Measurements from ENCODE around the gene NTHL1.

DNA sequence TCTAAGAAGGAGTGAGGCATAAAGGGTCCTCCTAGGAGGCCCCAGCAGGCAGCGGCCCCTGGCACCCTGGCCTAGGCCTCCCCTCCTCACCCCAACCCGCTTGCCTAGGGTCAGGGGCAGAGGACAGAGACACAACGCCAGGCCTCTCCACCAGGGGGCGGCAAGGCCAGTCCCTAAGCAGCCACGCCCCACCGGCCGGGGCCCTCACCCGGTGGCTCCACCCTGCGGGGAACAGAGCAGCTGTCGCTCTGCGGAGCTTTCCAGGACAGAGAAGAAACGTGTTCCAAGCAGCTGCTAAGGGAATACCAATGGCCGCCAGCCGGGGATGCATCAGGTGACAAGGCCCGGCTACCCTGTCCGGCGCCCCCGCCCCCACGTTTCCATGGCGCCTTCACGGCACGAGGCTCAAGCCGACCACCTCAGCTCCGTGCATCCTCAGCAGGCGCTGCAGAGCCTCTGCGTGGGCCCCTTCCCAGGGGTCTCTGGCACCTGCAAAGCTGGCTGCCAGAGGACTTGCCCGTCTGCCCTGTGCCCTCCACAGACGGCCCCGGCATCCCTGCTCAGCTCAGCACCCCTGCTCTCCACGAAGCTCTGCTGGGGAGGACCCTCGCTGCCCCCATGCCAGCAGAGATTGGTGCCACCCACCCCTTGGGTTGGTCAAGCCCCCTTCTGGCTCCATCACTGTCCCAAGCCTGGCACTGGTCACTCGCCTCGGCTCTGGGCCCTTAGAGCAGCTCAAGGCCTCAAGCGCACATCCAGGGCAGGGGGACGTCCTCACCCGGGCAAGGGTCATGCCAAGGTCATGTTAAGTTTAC lies 43.6 kb downstream of the NTHL1 start:
- TF ChIP-seq ZNF274 (IDR thresholded peaks at IDR 0.05; ENCODE audit: borderline replicate concordance, extremely low read depth, low read length) (no peak), CHD1 (IDR thresholded peaks at IDR 0.05; ENCODE audit: low read depth, low read length) (no peak)
- TF ChIP-seq, protein P1, sequence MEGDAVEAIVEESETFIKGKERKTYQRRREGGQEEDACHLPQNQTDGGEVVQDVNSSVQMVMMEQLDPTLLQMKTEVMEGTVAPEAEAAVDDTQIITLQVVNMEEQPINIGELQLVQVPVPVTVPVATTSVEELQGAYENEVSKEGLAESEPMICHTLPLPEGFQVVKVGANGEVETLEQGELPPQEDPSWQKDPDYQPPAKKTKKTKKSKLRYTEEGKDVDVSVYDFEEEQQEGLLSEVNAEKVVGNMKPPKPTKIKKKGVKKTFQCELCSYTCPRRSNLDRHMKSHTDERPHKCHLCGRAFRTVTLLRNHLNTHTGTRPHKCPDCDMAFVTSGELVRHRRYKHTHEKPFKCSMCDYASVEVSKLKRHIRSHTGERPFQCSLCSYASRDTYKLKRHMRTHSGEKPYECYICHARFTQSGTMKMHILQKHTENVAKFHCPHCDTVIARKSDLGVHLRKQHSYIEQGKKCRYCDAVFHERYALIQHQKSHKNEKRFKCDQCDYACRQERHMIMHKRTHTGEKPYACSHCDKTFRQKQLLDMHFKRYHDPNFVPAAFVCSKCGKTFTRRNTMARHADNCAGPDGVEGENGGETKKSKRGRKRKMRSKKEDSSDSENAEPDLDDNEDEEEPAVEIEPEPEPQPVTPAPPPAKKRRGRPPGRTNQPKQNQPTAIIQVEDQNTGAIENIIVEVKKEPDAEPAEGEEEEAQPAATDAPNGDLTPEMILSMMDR (IDR thresholded peaks at IDR 0.05; ENCODE audit: control extremely low read depth in 1 of 3, insufficient read depth in 1 of 3, low read depth in 1 of 3, low read length in 3 of 3): peak in 2 of 3 experiments; percentile 98 to 99; a peak in 3 of 4 replicates

Data from H1 (cell line).